MG63 (cell line): ENCODE results near the gene MPZL3. TPM values are rescaled to one million over a fixed set of nuclear protein-coding genes. Genes with fewer than 3 reads are reported as not detected.
A peak's percentile ranks its signal among the peaks of the same experiment; 100 is the strongest.
"Not testable (repeated sequence)": the region's sequence is repeated elsewhere in the genome, so short reads cannot be mapped to it uniquely, and the experiment has no call there.

Experiments
- DNase-seq: peaks from one replicate; pipeline ENCODE4 v3.0.0-alpha.2; 2020
- H3K27me3 ChIP-seq: fragments of 250-450 bp; sonication (Bioruptor Pico); 2 replicates; pipeline ENCODE4 v1.5.1; 2020; ENCODE audit warnings: mild to moderate bottlenecking, moderate library complexity
- H3K36me3 ChIP-seq: fragments of 250-450 bp; sonication (Bioruptor Pico); 2 replicates; pipeline ENCODE4 v1.5.1; 2020; ENCODE audit warnings: mild to moderate bottlenecking, moderate library complexity
- H3K4me3 ChIP-seq: fragments of 250-450 bp; sonication (Bioruptor Pico); 2 replicates; pipeline ENCODE4 v1.5.1; 2020; ENCODE audit warnings: mild to moderate bottlenecking, moderate library complexity
- H3K9me3 ChIP-seq: fragments of 250-450 bp; sonication (Bioruptor Pico); 2 replicates; pipeline ENCODE4 v1.5.1; 2020; ENCODE audit warnings: mild to moderate bottlenecking, moderate library complexity
- total RNA-seq: library from RNA; depleted of rRNA; stranded (reverse); fragments of >200 nt; shearing (Covaris generic); gene quantifications from 2 replicates; pipeline ENCODE4 v1.2.3, GENCODE V29; 2014; ENCODE audit warnings: low replicate concordance; rRNA removed

MPZL3 gene
- total RNA-seq, 1 experiment from 2014 or later: 1.6 TPM

- peaks cover 14% of the 10 kb centered on the region for H3K27me3 ChIP-seq
- not testable (repeated sequence) for H3K4me3 ChIP-seq, H3K9me3 ChIP-seq, DNase-seq, H3K36me3 ChIP-seq
These were observed 61.1 kb downstream of the MPZL3 start for GRCh38 chr11:118190942-118191506.

- H3K27me3 ChIP-seq: peaks cover 14% of the 10 kb centered on the region
- no peak for DNase-seq
- no peaks in the 10 kb centered on the region for H3K36me3 ChIP-seq
- no peak overlapping the region for H3K4me3 ChIP-seq
- H3K9me3 ChIP-seq: no peaks in the 10 kb centered on the region
These were observed 65.6 kb downstream of the MPZL3 start for GRCh38 chr11:118186346-118187107.

GRCh38 chr11:118184784-118185579 lies 67.2 kb downstream of the MPZL3 start:
- no peak overlapping the region for H3K4me3 ChIP-seq
- no peaks in the 10 kb centered on the region for H3K9me3 ChIP-seq
- H3K27me3 ChIP-seq: peaks cover 11% of the 10 kb centered on the region
- DNase-seq: no peak
- no peaks in the 10 kb centered on the region for H3K36me3 ChIP-seq

GRCh38 chr11:118183691-118184090 lies 68.5 kb downstream of the MPZL3 start:
- H3K36me3 ChIP-seq, H3K27me3 ChIP-seq, H3K4me3 ChIP-seq, DNase-seq, H3K9me3 ChIP-seq: not testable (repeated sequence)

- H3K36me3 ChIP-seq: no peaks in the 10 kb centered on the region
- H3K4me3 ChIP-seq: no peak overlapping the region
- H3K27me3 ChIP-seq: no peaks in the 10 kb centered on the region
- no peaks in the 10 kb centered on the region for H3K9me3 ChIP-seq
- peak; percentile 65 for DNase-seq
These were observed 71.9 kb downstream of the MPZL3 start for GRCh38 chr11:118180300-118180703.

GRCh38 chr11:118176778-118177134 lies 75.4 kb downstream of the MPZL3 start:
- no peaks in the 10 kb centered on the region for H3K36me3 ChIP-seq
- no peaks in the 10 kb centered on the region for H3K27me3 ChIP-seq
- DNase-seq: no peak
- no peaks in the 10 kb centered on the region for H3K9me3 ChIP-seq
- no peak overlapping the region for H3K4me3 ChIP-seq

Other genes starting within 250 kb of the MPZL3 start
- gene TMPRSS4, start 175.3 kb downstream of the MPZL3 start, total RNA-seq: not detected in 2 replicates
- not detected in 2 replicates for gene SMIM35, start 165.4 kb downstream of the MPZL3 start, total RNA-seq
- gene SCN4B, start 99.5 kb downstream of the MPZL3 start, total RNA-seq: 0.23 and 0.35 TPM in 2 replicates
- gene SCN2B, start 75.7 kb downstream of the MPZL3 start, total RNA-seq: not detected in 2 replicates
- gene JAML, start 27.4 kb downstream of the MPZL3 start, total RNA-seq: not detected in 2 replicates
- gene MPZL2, start 11.9 kb upstream of the MPZL3 start, total RNA-seq: not detected in 2 replicates
- not detected in 2 replicates for gene CD3E, start 52.4 kb upstream of the MPZL3 start, total RNA-seq
- gene CD3D, start 90.3 kb upstream of the MPZL3 start, total RNA-seq: not detected in 2 replicates
- gene CD3G, start 92.0 kb upstream of the MPZL3 start, total RNA-seq: not detected in 2 replicates
- 30.3 and 40.1 TPM in 2 replicates for gene UBE4A, start 107.2 kb upstream of the MPZL3 start, total RNA-seq
- gene ATP5MG, start 149.2 kb upstream of the MPZL3 start, total RNA-seq: 113 and 709 TPM in 2 replicates
- 6.5 and 11.9 TPM in 2 replicates for gene KMT2A, start 184.1 kb upstream of the MPZL3 start, total RNA-seq